SK-N-SH (cell line): Measurements from ENCODE around the gene HEATR3.

Experiments used
- EP300 ChIP-seq, 2 experiments: IDR thresholded peaks; 2 replicates each; pipeline versions ENCODE4 v1.4.0 to v1.6.1; 2012; ENCODE audit warnings: borderline replicate concordance in 1 of 2, low read depth in 1 of 2, low read length in 1 of 2
- FOXJ3 ChIP-seq: sonication (generic); formaldehyde crosslinking; IDR thresholded peaks from 2 replicates; pipeline ENCODE4 v1.5.1; 2020; ENCODE audit warnings: mild to moderate bottlenecking, missing genetic modification reagents
- MEF2A ChIP-seq: IDR thresholded peaks from 2 replicates; pipeline ENCODE4 v1.4.0; 2012; ENCODE audit warnings: low read depth, borderline replicate concordance
- TF ChIP-seq, protein P1 (sequence below): fragments of 200-600 bp; sonication (generic); IDR thresholded peaks from 2 replicates; pipeline ENCODE4 v1.6.1; 2017; ENCODE audit warnings: antibody characterized with exemption, mild to moderate bottlenecking, moderate library complexity

DNA sequence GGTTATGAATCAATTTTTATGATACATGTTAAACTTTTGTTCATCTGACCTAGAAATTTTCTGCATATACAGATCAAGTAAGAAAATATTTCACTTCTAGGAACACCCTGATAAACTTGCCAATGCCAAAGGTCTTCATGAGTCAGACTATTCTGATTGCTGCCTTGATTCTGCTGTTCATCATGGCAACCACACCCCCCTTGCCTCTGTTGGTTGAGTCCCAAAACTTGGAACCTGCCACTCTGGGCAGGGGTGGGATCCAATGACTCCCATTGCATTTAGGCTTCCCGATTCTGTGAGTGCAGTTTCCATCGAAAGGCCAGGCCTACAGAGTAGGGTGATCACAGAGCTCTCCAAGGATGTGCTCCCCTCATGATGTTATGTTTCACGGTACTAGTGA lies 71.5 kb downstream of the HEATR3 start:
- no peak for TF ChIP-seq MEF2A
- TF ChIP-seq, protein P1, sequence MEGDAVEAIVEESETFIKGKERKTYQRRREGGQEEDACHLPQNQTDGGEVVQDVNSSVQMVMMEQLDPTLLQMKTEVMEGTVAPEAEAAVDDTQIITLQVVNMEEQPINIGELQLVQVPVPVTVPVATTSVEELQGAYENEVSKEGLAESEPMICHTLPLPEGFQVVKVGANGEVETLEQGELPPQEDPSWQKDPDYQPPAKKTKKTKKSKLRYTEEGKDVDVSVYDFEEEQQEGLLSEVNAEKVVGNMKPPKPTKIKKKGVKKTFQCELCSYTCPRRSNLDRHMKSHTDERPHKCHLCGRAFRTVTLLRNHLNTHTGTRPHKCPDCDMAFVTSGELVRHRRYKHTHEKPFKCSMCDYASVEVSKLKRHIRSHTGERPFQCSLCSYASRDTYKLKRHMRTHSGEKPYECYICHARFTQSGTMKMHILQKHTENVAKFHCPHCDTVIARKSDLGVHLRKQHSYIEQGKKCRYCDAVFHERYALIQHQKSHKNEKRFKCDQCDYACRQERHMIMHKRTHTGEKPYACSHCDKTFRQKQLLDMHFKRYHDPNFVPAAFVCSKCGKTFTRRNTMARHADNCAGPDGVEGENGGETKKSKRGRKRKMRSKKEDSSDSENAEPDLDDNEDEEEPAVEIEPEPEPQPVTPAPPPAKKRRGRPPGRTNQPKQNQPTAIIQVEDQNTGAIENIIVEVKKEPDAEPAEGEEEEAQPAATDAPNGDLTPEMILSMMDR: no peak
- TF ChIP-seq EP300 (IDR thresholded peaks at IDR 0.05; ENCODE audit: borderline replicate concordance in 1 of 2, low read depth in 1 of 2, low read length in 1 of 2): no peak
- no peak for TF ChIP-seq FOXJ3
